Mesenchymal stem cell (in vitro differentiated cells and primary cell): ENCODE results near the gene ADAM8.

Experiments used
- DNase-seq: peaks from one replicate; pipeline ENCODE4 v3.0.0-alpha.2; 2013
- H2AFZ ChIP-seq: one replicate; pipeline ENCODE4 v1.6.1; 2013; ENCODE audit warnings: low read depth, mild to moderate bottlenecking, control low read depth, inconsistent platforms, low read length, moderate library complexity
- H2AK5ac ChIP-seq: 2 replicates; pipeline ENCODE4 v1.6.1; 2013; ENCODE audit warnings: low read length, moderate library complexity, mild to moderate bottlenecking, inconsistent platforms; ENCODE audit not compliant: severe bottlenecking
- H2BK120ac ChIP-seq: one replicate; pipeline ENCODE4 v1.6.1; 2013; ENCODE audit warnings: low read depth, mild to moderate bottlenecking, inconsistent platforms, low read length, moderate library complexity
- H2BK12ac ChIP-seq, 2 experiments: one replicate each; pipeline ENCODE4 v1.6.1; 2013; ENCODE audit warnings: inconsistent platforms in 2 of 2, low read length in 2 of 2, mild to moderate bottlenecking in 2 of 2, moderate library complexity in 2 of 2, control low read depth in 1 of 2
- H2BK15ac ChIP-seq: one replicate; pipeline ENCODE4 v1.6.1; 2013; ENCODE audit warnings: mild to moderate bottlenecking, low read depth, inconsistent platforms; ENCODE audit not compliant: poor library complexity, severe bottlenecking
- H2BK5ac ChIP-seq: 2 replicates; pipeline ENCODE4 v1.6.1; 2013; ENCODE audit warnings: low read depth, mild to moderate bottlenecking, low read length, control low read depth, inconsistent platforms; ENCODE audit not compliant: poor library complexity, severe bottlenecking
- H3K14ac ChIP-seq, 2 experiments: one replicate each; pipeline ENCODE4 v1.6.1; 2013; ENCODE audit warnings: inconsistent platforms in 2 of 2, low read length in 2 of 2, control low read depth in 1 of 2, mild to moderate bottlenecking in 1 of 2, moderate library complexity in 1 of 2
- H3K18ac ChIP-seq, 2 experiments: one replicate each; pipeline ENCODE4 v1.6.1; 2013; ENCODE audit warnings: inconsistent platforms in 2 of 2, low read length in 2 of 2, control low read depth in 1 of 2, low read depth in 1 of 2, mild to moderate bottlenecking in 1 of 2
- H3K23ac ChIP-seq, 2 experiments: one replicate each; pipeline ENCODE4 v1.6.1; 2013; ENCODE audit warnings: inconsistent platforms in 2 of 2, low read length in 2 of 2, mild to moderate bottlenecking in 2 of 2, moderate library complexity in 2 of 2, control low read depth in 1 of 2
- H3K27ac ChIP-seq: 2 replicates; pipeline ENCODE4 v1.5.1; 2013; ENCODE audit warnings: mild to moderate bottlenecking, moderate library complexity, low read length, control low read depth, inconsistent platforms; ENCODE audit not compliant: poor library complexity, severe bottlenecking
- H3K27me3 ChIP-seq, 2 experiments: 2 replicates each; pipeline versions ENCODE4 v1.6.1 to v1.7.0; 2013; ENCODE audit warnings: low read length in 2 of 2, mild to moderate bottlenecking in 2 of 2, moderate library complexity in 2 of 2, control low read depth in 1 of 2, inconsistent platforms in 1 of 2; ENCODE audit not compliant: control insufficient read depth in 1 of 2, insufficient read depth in 1 of 2
- H3K36me3 ChIP-seq, 2 experiments: 2 replicates each; pipeline versions ENCODE4 v1.6.1 to v1.7.0; 2013; ENCODE audit warnings: low read length in 2 of 2, control low read depth in 1 of 2, inconsistent platforms in 1 of 2, low read depth in 1 of 2, mild to moderate bottlenecking in 1 of 2; ENCODE audit not compliant: insufficient read depth in 2 of 2, control insufficient read depth in 1 of 2
- H3K4ac ChIP-seq, 2 experiments: one replicate each; pipeline ENCODE4 v1.6.1; 2013; ENCODE audit warnings: inconsistent platforms in 2 of 2, low read length in 2 of 2, mild to moderate bottlenecking in 2 of 2, moderate library complexity in 2 of 2, control low read depth in 1 of 2, low read depth in 1 of 2
- H3K4me1 ChIP-seq: 2 replicates; pipeline ENCODE4 v1.6.1; 2013; ENCODE audit warnings: low read depth, low read length, control low read depth; ENCODE audit not compliant: control insufficient read depth, insufficient read depth
- H3K4me2 ChIP-seq: 2 replicates; pipeline ENCODE4 v1.6.1; 2013; ENCODE audit warnings: low read length, mild to moderate bottlenecking, inconsistent platforms; ENCODE audit not compliant: poor library complexity, severe bottlenecking
- H3K4me3 ChIP-seq, 2 experiments: 2 replicates each; pipeline versions ENCODE4 v1.5.1 to v1.7.0; 2013; ENCODE audit warnings: low read length in 2 of 2, mild to moderate bottlenecking in 2 of 2, control low read depth in 1 of 2, low read depth in 1 of 2; ENCODE audit not compliant: insufficient read depth in 1 of 2
- H3K79me1 ChIP-seq: replicated peaks from 2 replicates; pipeline ENCODE4 v1.6.1; 2013; ENCODE audit warnings: mild to moderate bottlenecking, control low read depth, low read length, inconsistent platforms; ENCODE audit not compliant: poor library complexity, severe bottlenecking
- H3K9ac ChIP-seq: 2 replicates; pipeline ENCODE4 v1.7.0; 2013; ENCODE audit warnings: mild to moderate bottlenecking, low read length, moderate library complexity
- H3K9me3 ChIP-seq: 2 replicates; pipeline ENCODE4 v1.7.0; 2013; ENCODE audit warnings: mild to moderate bottlenecking, low read length; ENCODE audit not compliant: control insufficient read depth
- H4K8ac ChIP-seq: one replicate; pipeline ENCODE4 v1.6.1; 2013; ENCODE audit warnings: inconsistent platforms, mild to moderate bottlenecking, low read length, moderate library complexity
- H4K91ac ChIP-seq: one replicate; pipeline ENCODE4 v1.6.1; 2013; ENCODE audit warnings: mild to moderate bottlenecking, low read length, inconsistent platforms
- WGBS: methylation state at CpG from one replicate; pipeline ENCODE4 v1.1.7; 2013; ENCODE audit warnings: mixed read lengths; 5-methylcytosine and 5-hydroxymethylcytosine counted together

The ADAM8 gene

GRCh38 chr10:133311570-133311969 is 34.9 kb upstream of the ADAM8 start:
- H2BK12ac ChIP-seq = no peak overlapping the region
- H2AFZ ChIP-seq = no peak overlapping the region
- H3K27ac ChIP-seq = no peak overlapping the region
- H3K4me2 ChIP-seq = no peak overlapping the region
- peaks cover 30 to 46% of the 10 kb centered on the region in 2 experiments for H3K36me3 ChIP-seq
- H4K8ac ChIP-seq = no peak overlapping the region
- H3K79me1 ChIP-seq = peaks cover 17% of the 10 kb centered on the region
- H3K4me1 ChIP-seq = peaks cover 22% of the 10 kb centered on the region
- H4K91ac ChIP-seq = no peak overlapping the region
- no peak overlapping the region for H3K18ac ChIP-seq
- H3K9ac ChIP-seq = no peak overlapping the region
- no peak overlapping the region for H2BK120ac ChIP-seq
- H2BK5ac ChIP-seq = no peak overlapping the region
- no peak for DNase-seq
- 96% methylated on average over 10 of the region's 10 CpGs for WGBS
- H2BK15ac ChIP-seq = no peak overlapping the region
- no peak overlapping the region for H2AK5ac ChIP-seq
- no peak overlapping the region for H3K4ac ChIP-seq
- no peaks in the 10 kb centered on the region for H3K9me3 ChIP-seq
- H3K27me3 ChIP-seq = no peaks in the 10 kb centered on the region
- H3K14ac ChIP-seq = no peak overlapping the region
- H3K4me3 ChIP-seq = no peak overlapping the region
- no peak overlapping the region for H3K23ac ChIP-seq

GRCh38 chr10:133310789-133311188 is 34.1 kb upstream of the ADAM8 start:
- H4K91ac ChIP-seq = no peak overlapping the region
- H3K4me2 ChIP-seq = no peak overlapping the region
- no peak overlapping the region for H3K9ac ChIP-seq
- no peak overlapping the region for H2AFZ ChIP-seq
- no peak overlapping the region for H3K27ac ChIP-seq
- no peak overlapping the region for H2BK120ac ChIP-seq
- H4K8ac ChIP-seq = no peak overlapping the region
- H3K4ac ChIP-seq = no peak overlapping the region
- H3K27me3 ChIP-seq = no peaks in the 10 kb centered on the region
- H3K36me3 ChIP-seq = peaks cover 31 to 47% of the 10 kb centered on the region in 2 experiments
- peaks cover 19% of the 10 kb centered on the region for H3K79me1 ChIP-seq
- no peak for DNase-seq
- H2BK15ac ChIP-seq = no peak overlapping the region
- no peak overlapping the region for H3K4me3 ChIP-seq
- peaks cover 24% of the 10 kb centered on the region for H3K4me1 ChIP-seq
- no peak overlapping the region for H2AK5ac ChIP-seq
- WGBS = 98% methylated on average over 7 of the region's 8 CpGs
- no peak overlapping the region for H2BK5ac ChIP-seq
- H3K9me3 ChIP-seq = no peaks in the 10 kb centered on the region
- H3K23ac ChIP-seq = no peak overlapping the region
- H2BK12ac ChIP-seq = no peak overlapping the region
- H3K14ac ChIP-seq = no peak overlapping the region
- no peak overlapping the region for H3K18ac ChIP-seq

DNA sequence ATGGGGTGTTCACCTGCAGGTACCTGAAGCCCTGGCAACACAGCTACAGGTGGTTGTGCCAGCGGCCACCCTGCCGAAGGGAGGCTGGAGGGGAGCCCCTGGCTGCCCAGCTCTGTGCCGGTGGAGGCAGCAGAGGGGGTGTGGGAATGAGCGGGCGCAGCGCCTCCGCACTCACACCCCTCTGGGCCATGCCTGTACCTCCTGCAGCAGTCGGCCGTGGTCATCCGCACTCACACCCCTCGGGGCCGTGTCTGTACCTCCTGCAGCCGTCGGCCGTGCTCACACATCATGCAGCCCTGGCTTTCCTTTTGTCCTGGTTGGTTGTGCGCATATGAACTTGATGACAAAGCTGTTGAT is 33.7 kb upstream of the ADAM8 start:
- H2BK15ac ChIP-seq = no peak overlapping the region

DNA sequence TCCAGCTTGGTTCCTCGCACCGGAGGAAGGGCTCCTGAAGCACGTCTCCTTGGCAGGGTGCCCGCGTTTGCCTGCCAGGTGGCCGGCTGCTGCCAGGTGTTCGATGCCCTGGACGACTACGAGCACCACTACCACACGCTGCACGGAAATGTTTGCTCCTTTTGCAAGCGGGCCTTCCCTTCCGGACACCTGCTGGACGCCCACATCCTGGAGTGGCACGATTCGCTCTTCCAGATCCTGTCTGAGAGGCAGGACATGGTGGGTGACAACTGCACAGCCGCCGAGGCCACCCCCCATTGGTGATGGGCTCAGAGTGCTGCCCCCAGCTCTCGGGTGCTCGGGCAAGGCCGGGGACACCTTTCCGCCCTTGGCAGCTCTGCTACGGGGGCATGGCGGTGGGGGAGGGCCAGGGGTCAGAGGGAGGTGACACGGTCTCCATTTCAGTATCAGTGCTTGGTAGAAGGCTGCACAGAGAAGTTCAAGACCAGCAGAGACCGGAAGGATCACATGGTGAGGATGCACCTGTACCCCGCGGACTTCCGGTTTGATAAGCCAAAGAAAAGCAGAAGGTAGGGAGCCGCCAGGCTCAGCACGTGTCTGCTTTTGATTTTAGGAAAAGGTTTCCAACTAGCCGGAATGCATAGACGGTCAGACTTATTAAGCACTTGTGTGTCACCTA is 33.2 kb upstream of the ADAM8 start:
- no peak overlapping the region for H3K14ac ChIP-seq
- no peak overlapping the region for H2BK12ac ChIP-seq
- H4K8ac ChIP-seq = peak overlapping the region; percentile 7
- peaks cover 36 to 50% of the 10 kb centered on the region in 2 experiments for H3K36me3 ChIP-seq
- DNase-seq = no peak
- H3K23ac ChIP-seq = no peak overlapping the region
- H3K18ac ChIP-seq = no peak overlapping the region
- H3K79me1 ChIP-seq = peaks cover 19% of the 10 kb centered on the region
- no peak overlapping the region for H2AK5ac ChIP-seq
- H3K4me2 ChIP-seq = no peak overlapping the region
- WGBS = 97% methylated on average over 33 of the region's 33 CpGs
- no peak overlapping the region for H2BK15ac ChIP-seq
- no peak overlapping the region for H3K27ac ChIP-seq
- no peaks in the 10 kb centered on the region for H3K27me3 ChIP-seq
- peak overlapping the region; percentile 35 for H4K91ac ChIP-seq
- H3K4ac ChIP-seq = no peak overlapping the region
- no peak overlapping the region for H2AFZ ChIP-seq
- no peaks in the 10 kb centered on the region for H3K9me3 ChIP-seq
- no peak overlapping the region for H3K9ac ChIP-seq
- H3K4me3 ChIP-seq = no peak overlapping the region
- H2BK120ac ChIP-seq = no peak overlapping the region
- H3K4me1 ChIP-seq = peaks cover 26% of the 10 kb centered on the region
- H2BK5ac ChIP-seq = no peak overlapping the region

More for the DNA sequence above, 33.7 kb upstream of the ADAM8 start:
- Histone ChIP-seq H2BK12ac (no peak overlapping the region), H3K4ac (no peak overlapping the region), H3K27ac (no peak overlapping the region), H2BK120ac (no peak overlapping the region), H3K36me3 (peaks cover 35 to 50% of the 10 kb centered on the region in 2 experiments), H4K91ac (peak overlapping the region; percentile 18), H2AFZ (no peak overlapping the region), H3K9ac (no peak overlapping the region), H2BK5ac (no peak overlapping the region), H3K9me3 (no peaks in the 10 kb centered on the region), H3K79me1 (peaks cover 19% of the 10 kb centered on the region), H3K4me2 (no peak overlapping the region), H3K27me3 (no peaks in the 10 kb centered on the region), H2AK5ac (no peak overlapping the region), H3K4me1 (peaks cover 26% of the 10 kb centered on the region), H3K14ac (no peak overlapping the region), H3K23ac (no peak overlapping the region), H3K18ac (no peak overlapping the region), H3K4me3 (no peak overlapping the region), H4K8ac (no peak overlapping the region)
- WGBS = 97% methylated on average over 16 of the region's 16 CpGs
- DNase-seq = no peak
